Measurements from ENCODE around the gene SERPINA6.
"Not testable (repeated sequence)": the region's sequence is repeated elsewhere in the genome, so short reads cannot be mapped to it uniquely, and the experiment has no call there.

SERPINA6 gene

GRCh38 chr14:94305620-94306019, 17.5 kb downstream of the SERPINA6 start:
- no peak for DNase-seq
- in situ Hi-C loops (cut with HindIII; ENCODE audit: low pct_ligation_motif_present, low pct_unique_long_range_greater_than_20kb, low sequenced_read_pairs): no loop called here

- in situ Hi-C loops (cut with HindIII; ENCODE audit: low pct_ligation_motif_present, low pct_unique_long_range_greater_than_20kb, low sequenced_read_pairs): no loop called here
- DNase-seq: no peak
Observed at GRCh38 chr14:94304243-94304642, 18.9 kb downstream of the SERPINA6 start.

GRCh38 chr14:94303111-94303510, 20.0 kb downstream of the SERPINA6 start:
- no peak for DNase-seq
- in situ Hi-C loops (cut with HindIII; ENCODE audit: low pct_ligation_motif_present, low pct_unique_long_range_greater_than_20kb, low sequenced_read_pairs): no loop called here

GRCh38 chr14:94298130-94298529, 25.0 kb downstream of the SERPINA6 start:
- in situ Hi-C loops (cut with HindIII; ENCODE audit: low pct_ligation_motif_present, low pct_unique_long_range_greater_than_20kb, low sequenced_read_pairs): no loop called here
- no peak for DNase-seq

- DNase-seq; in situ Hi-C loops (cut with HindIII; ENCODE audit: low pct_ligation_motif_present, low pct_unique_long_range_greater_than_20kb, low sequenced_read_pairs): not testable (repeated sequence)
Observed at GRCh38 chr14:94296181-94296545, 27.0 kb downstream of the SERPINA6 start.

- DNase-seq: no peak
- in situ Hi-C loops (cut with HindIII; ENCODE audit: low pct_ligation_motif_present, low pct_unique_long_range_greater_than_20kb, low sequenced_read_pairs): no loop called here
Observed at GRCh38 chr14:94295360-94296180, 27.6 kb downstream of the SERPINA6 start.

GRCh38 chr14:94293578-94293924, 29.6 kb downstream of the SERPINA6 start:
- in situ Hi-C loops (cut with HindIII; ENCODE audit: low pct_ligation_motif_present, low pct_unique_long_range_greater_than_20kb, low sequenced_read_pairs): no loop called here
- DNase-seq: no peak

- in situ Hi-C loops (cut with HindIII; ENCODE audit: low pct_ligation_motif_present, low pct_unique_long_range_greater_than_20kb, low sequenced_read_pairs): no loop called here
- DNase-seq: no peak
Observed at GRCh38 chr14:94292872-94293577, 30.1 kb downstream of the SERPINA6 start, which contains the start of gene SERPINA10. SERPINA10 (minus strand) TSS chr14:94293268; CDS start chr14:94290593, 2,675 bp downstream.

GRCh38 chr14:94292526-94292871, 30.6 kb downstream of the SERPINA6 start:
- no peak for DNase-seq
- in situ Hi-C loops (cut with HindIII; ENCODE audit: low pct_ligation_motif_present, low pct_unique_long_range_greater_than_20kb, low sequenced_read_pairs): no loop called here

GRCh38 chr14:94291906-94292525, 31.1 kb downstream of the SERPINA6 start:
- no peak for DNase-seq
- in situ Hi-C loops (cut with HindIII; ENCODE audit: low pct_ligation_motif_present, low pct_unique_long_range_greater_than_20kb, low sequenced_read_pairs): no loop called here

GRCh38 chr14:94291159-94291905, 31.8 kb downstream of the SERPINA6 start:
- no peak for DNase-seq
- in situ Hi-C loops (cut with HindIII; ENCODE audit: low pct_ligation_motif_present, low pct_unique_long_range_greater_than_20kb, low sequenced_read_pairs): no loop called here

- in situ Hi-C loops (cut with HindIII; ENCODE audit: low pct_ligation_motif_present, low pct_unique_long_range_greater_than_20kb, low sequenced_read_pairs): no loop called here
- DNase-seq: no peak
Observed at GRCh38 chr14:94290197-94290596, 32.9 kb downstream of the SERPINA6 start.

- no peak for DNase-seq
- in situ Hi-C loops (cut with HindIII; ENCODE audit: low pct_ligation_motif_present, low pct_unique_long_range_greater_than_20kb, low sequenced_read_pairs): no loop called here
Observed at GRCh38 chr14:94288610-94289465, 34.3 kb downstream of the SERPINA6 start.

GRCh38 chr14:94285158-94285557, 38.0 kb downstream of the SERPINA6 start:
- DNase-seq: no peak
- in situ Hi-C loops (cut with HindIII; ENCODE audit: low pct_ligation_motif_present, low pct_unique_long_range_greater_than_20kb, low sequenced_read_pairs): no loop called here

- in situ Hi-C loops (cut with HindIII; ENCODE audit: low pct_ligation_motif_present, low pct_unique_long_range_greater_than_20kb, low sequenced_read_pairs): no loop called here
- no peak for DNase-seq
Observed at GRCh38 chr14:94284221-94284620, 38.9 kb downstream of the SERPINA6 start.

GRCh38 chr14:94282991-94283723, 40.0 kb downstream of the SERPINA6 start:
- DNase-seq: no peak
- in situ Hi-C loops (cut with HindIII; ENCODE audit: low pct_ligation_motif_present, low pct_unique_long_range_greater_than_20kb, low sequenced_read_pairs): no loop called here

- in situ Hi-C loops (cut with HindIII; ENCODE audit: low pct_ligation_motif_present, low pct_unique_long_range_greater_than_20kb, low sequenced_read_pairs): no loop called here
Observed at GRCh38 chr14:94278731-94279130, 44.4 kb downstream of the SERPINA6 start.

More at GRCh38 chr14:94278731-94279130, 44.4 kb downstream of the SERPINA6 start:
- DNase-seq: no peak
